ENCODE measurements around the gene ANKRD29. TPM values are rescaled to one million over a fixed set of nuclear protein-coding genes. Genes with fewer than 3 reads are reported as not detected.

ANKRD29 gene
- total and polyA plus RNA-seq, 2 of the 4 experiments (the other 2 are of a cell fraction): 0.18 to 0.31 TPM

- no peak overlapping the region for H3K14ac ChIP-seq (replicated peaks; ENCODE audit: low read depth, low read length)
- no TSS peak for BruUV-seq (replicated peaks)
- intact Hi-C loops (cut with micrococcal nuclease): loop anchor here (1.0 to 5.0 kb wide), 5 partner anchors 82 to 413 kb away; no protein-coding TSS in a partner anchor
- H4K20me1 ChIP-seq (ENCODE audit: insufficient read depth, low read length): no peaks in the 10 kb centered on the region
- no peaks in the 10 kb centered on the region for H3K36me3 ChIP-seq (ENCODE audit: control insufficient read depth, insufficient read depth, low read length)
- dilution Hi-C loops (cut with HindIII; ENCODE audit: low sequenced_read_pairs, unreplicated experiment): no loop called here
- no peaks in the 10 kb centered on the region for H3K79me1 ChIP-seq (ENCODE audit: low read depth in 1 of 2, low read length in 2 of 2)
- H3K9ac ChIP-seq (ENCODE audit: low read depth, low read length): no peak overlapping the region
- no peak overlapping the region for H2BK20ac ChIP-seq (ENCODE audit: low read depth, low read length)
- DNase-seq (no peak), ATAC-seq (ENCODE audit: low read depth) (no peak)
- H3K4me1 ChIP-seq (ENCODE audit: control insufficient read depth, insufficient read depth, low read length): no peaks in the 10 kb centered on the region
- H2AK5ac ChIP-seq (ENCODE audit: low read depth, low read length): 0 out of 2 replicates have a peak overlapping the region, but pooled peaks have one; percentile 20
- ChIA-PET POLR2A (ENCODE audit: unreplicated experiment) (no interaction called here), CTCF (interaction anchor here (1.7 to 2.1 kb wide), 2 partner anchors 15 to 78 kb away, joined by 6 to 18 read pairs; no protein-coding TSS in a partner anchor)
- no peaks in the 10 kb centered on the region for H3K9me1 ChIP-seq (ENCODE audit: insufficient read depth, low read length)
- no peak overlapping the region for H2BK120ac ChIP-seq (ENCODE audit: low read depth, low read length)
- H4K5ac ChIP-seq (ENCODE audit: low read depth, low read length): no peak overlapping the region
- H2AK9ac ChIP-seq (replicated peaks; ENCODE audit: low read depth, low read length, poor library complexity): no peak overlapping the region
- H3K27ac ChIP-seq (ENCODE audit: insufficient read depth, low read length): no peak overlapping the region
- no peak overlapping the region for H4K8ac ChIP-seq (ENCODE audit: low read depth in 2 of 2, low read length in 2 of 2)
- peaks cover 22% of the 10 kb centered on the region for H3K27me3 ChIP-seq (ENCODE audit: control insufficient read depth, insufficient read depth, low read length)
- H3K9me3 ChIP-seq (ENCODE audit: control insufficient read depth, insufficient read depth, low read length): peaks cover 5% of the 10 kb centered on the region; the same call in 1 of the 2 replicates
- H2BK15ac ChIP-seq (ENCODE audit: low read depth, low read length): no peak overlapping the region
- no peak overlapping the region for H3K56ac ChIP-seq (ENCODE audit: extremely low read depth, insufficient read depth, low read length)
- in situ Hi-C loops (cut with MboI; ENCODE audit: low sequenced_read_pairs): loop anchor here (5.0 kb wide), 2 partner anchors 77 to 187 kb away; no protein-coding TSS in a partner anchor
- H3K4me3 ChIP-seq (ENCODE audit: insufficient read depth, low read depth, low read length): no peak overlapping the region
- H3K4me2 ChIP-seq (ENCODE audit: low read depth, low read length): no peak overlapping the region
- no peak overlapping the region for H3K4ac ChIP-seq (ENCODE audit: low read depth, low read length)
- TF ChIP-seq POLR2A (IDR thresholded peaks at IDR 0.05; ENCODE audit: low read depth, low read length) (no peak), FOS (IDR thresholded peaks at IDR 0.05; ENCODE audit: low read depth, low read length) (no peak), MAZ (IDR thresholded peaks at IDR 0.05; ENCODE audit: borderline replicate concordance, low read depth, low read length) (no peak), MXI1 (IDR thresholded peaks at IDR 0.05; ENCODE audit: borderline replicate concordance, low read depth, low read length) (no peak), CEBPB (IDR thresholded peaks at IDR 0.05; ENCODE audit: low read depth, low read length) (no peak), RFX5 (IDR thresholded peaks at IDR 0.05; ENCODE audit: low read depth, low read length) (no peak), BHLHE40 (IDR thresholded peaks at IDR 0.05; ENCODE audit: low read depth, low read length) (no peak), NFE2L2 (IDR thresholded peaks at IDR 0.05; ENCODE audit: low read depth, low read length) (no peak)
- no CpG with 5 or more reads among the region's 6 CpGs for WGBS, 2 experiments (ENCODE audit: extremely low coverage in 2 of 2, insufficient read length in 1 of 2)
- no peak overlapping the region for H2AFZ ChIP-seq (replicated peaks; ENCODE audit: low read length, poor library complexity)
- H3K18ac ChIP-seq (ENCODE audit: low read depth, low read length): no peak overlapping the region
- no peak overlapping the region for H4K91ac ChIP-seq (ENCODE audit: insufficient read depth, low read depth, low read length)
- H2BK5ac ChIP-seq (ENCODE audit: low read depth, low read length, poor library complexity, severe bottlenecking): no peak overlapping the region
- H3K23ac ChIP-seq (ENCODE audit: low read depth, low read length): no peak overlapping the region
Measured at GRCh38 chr18:23703987-23704384, 41.3 kb upstream of the ANKRD29 start.

Data from IMR-90 (cell line).